Measurements from ENCODE around the gene TSSK3. TPM values are rescaled to one million over a fixed set of nuclear protein-coding genes. Genes with fewer than 3 reads are reported as not detected.

The TSSK3 gene
- total and polyA plus RNA-seq, 2 of the 8 experiments (the other 6 are each of a cell fraction or from before 2014, with no cell fraction given) = 1.2 TPM

- TF ChIP-seq CHD7 (IDR thresholded peaks at IDR 0.05; ENCODE audit: insufficient replicate concordance, low read length) (no peak), RBBP5 (IDR thresholded peaks at IDR 0.05; ENCODE audit: borderline replicate concordance, low read depth, low read length) (no peak)
Observed at GRCh38 chr1:32327204-32327603, 35.1 kb upstream of the TSSK3 start (continued).

All from H1 (cell line).